ENCODE measurements around the gene GRM1.
"Not testable (repeated sequence)": the region's sequence is repeated elsewhere in the genome, so short reads cannot be mapped to it uniquely, and the experiment has no call there.

The GRM1 gene

DNA sequence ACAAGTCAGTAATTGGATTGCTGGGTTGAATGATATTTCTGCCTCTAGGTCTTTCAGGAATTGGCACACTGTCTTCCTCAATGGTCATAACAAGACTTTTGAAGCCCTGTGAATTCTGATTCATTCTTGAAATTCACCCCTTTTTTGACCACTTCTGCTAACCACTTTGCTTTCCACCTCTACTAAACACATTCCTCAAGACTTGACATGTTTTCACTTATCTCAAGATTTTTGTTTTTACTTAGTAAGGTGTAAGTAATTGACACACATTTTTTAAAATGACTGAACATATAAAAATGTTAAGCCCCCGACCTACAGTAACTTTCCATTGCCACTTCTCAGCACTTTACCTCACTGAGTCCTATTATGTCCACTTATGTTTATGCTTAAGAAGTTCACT is 239.1 kb downstream of the GRM1 start:
- no peak for DNase-seq (ENCODE audit: low read depth in 2 of 3, low spot score in 1 of 3)

DNA sequence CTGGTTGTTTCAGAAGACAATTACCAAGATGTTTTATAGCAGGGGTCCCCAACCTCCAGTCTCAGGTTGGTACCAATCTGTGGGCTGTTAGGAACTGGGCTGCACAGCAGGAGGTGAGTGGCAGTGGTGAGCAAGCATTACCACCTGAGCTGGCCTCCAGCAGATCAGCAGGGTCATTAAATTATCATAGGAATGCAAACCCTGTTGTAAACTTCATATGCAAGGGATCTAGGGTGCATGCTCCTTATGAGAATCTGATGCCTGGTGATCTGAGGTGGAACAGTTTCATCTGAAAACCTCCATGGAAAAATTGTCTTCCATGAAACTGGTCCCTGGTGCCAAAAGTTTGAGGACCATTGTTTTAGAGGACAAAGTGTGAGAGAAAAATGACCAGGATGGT is 240.6 kb downstream of the GRM1 start:
- DNase-seq (ENCODE audit: low read depth in 2 of 3, low spot score in 1 of 3): no peak

DNA sequence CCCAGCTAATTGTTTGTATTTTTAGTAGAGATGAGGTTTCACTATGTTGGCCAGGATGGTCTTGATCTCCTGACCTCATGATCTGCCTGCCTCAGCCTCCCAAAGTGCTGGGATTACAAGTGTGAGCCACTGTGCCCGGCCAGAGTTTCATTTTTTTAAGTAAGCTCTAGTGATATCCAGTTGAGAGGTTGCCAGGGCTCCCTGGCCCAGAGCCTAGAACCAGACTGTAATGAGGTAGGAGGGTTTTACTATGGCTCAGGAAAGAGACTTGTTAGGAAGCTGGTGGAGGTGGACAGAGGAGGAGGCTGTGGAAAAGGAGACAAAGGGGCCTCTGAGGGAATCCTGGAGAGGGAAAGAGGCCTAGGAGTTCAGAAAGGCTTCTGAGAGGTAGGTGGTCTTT is 242.3 kb downstream of the GRM1 start:
- not testable (repeated sequence) for DNase-seq (ENCODE audit: low read depth in 2 of 3, low spot score in 1 of 3)

DNA sequence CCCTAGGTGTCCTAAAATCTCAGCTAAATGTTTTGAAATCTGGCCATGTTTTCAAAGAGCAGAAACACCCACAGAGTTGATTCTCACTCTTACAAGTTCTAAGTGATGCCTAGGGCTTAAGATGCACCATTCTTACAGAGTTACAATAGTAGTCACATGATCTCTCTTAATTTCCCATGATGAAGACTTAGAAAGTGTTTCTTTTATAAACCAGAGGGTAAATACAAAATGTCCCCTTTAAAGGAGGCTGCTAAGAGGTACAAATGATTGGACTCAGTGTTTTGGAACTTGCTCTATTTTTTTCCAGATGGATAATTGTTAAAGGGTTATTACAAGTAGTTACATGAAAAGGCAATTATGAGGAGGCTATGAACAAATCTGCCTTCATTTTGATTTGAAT is 244.6 kb downstream of the GRM1 start:
- no peak for DNase-seq (ENCODE audit: low read depth in 2 of 3, low spot score in 1 of 3)

DNA sequence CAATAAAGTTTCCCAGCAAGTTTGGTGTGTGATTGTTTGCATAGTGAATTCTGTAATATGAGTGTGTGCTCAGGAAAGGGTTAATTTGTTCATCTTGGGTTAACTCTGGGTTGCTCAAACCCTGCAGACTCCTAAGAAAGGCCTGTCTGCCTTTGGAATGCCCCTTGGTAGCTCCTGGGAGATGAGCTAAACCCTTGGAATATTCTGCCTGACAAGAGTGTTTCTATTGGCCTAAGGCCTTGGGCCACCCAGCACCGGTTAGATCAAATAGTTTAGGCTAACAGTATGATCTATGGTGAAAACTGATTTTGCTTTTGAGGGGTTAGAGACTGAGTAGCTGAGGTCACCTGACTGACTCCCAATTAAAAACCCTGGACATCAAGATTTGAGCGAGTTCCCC is 248.3 kb downstream of the GRM1 start:
- no peak for DNase-seq (ENCODE audit: low read depth in 2 of 3, low spot score in 1 of 3)

DNA sequence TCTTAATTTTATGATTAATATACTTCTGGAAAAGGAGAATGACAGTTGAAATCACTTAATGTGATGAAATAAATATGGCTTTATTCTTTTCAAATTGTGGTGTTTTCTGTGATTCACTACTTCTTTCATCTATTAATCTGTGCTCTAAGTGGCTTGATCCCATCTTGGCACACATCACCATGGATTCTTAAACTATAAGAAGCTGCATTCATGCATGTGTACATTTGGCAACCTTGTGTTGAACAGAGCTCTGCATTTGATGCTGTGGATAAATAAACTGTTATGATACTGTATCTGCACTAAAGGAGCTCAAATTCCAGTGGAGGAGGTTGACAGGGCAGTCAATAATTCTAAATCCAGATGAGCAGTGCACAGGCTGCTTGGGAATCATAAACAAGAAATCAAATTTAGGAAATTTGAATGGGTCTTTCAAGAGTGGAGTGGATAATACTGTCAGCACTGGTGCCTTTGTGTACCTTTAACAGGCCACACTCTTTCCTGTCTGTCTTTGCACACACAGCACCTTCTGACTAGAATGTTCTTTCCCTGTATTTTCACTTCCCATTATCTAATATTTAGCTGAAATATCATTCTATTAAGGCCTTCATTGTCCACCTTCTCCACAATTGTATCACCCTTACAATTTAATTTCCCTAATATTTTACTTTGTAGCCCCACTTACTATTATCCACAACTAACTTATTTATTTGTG is 252.9 kb downstream of the GRM1 start:
- no peak for DNase-seq (ENCODE audit: low read depth in 2 of 3, low spot score in 1 of 3)

DNA sequence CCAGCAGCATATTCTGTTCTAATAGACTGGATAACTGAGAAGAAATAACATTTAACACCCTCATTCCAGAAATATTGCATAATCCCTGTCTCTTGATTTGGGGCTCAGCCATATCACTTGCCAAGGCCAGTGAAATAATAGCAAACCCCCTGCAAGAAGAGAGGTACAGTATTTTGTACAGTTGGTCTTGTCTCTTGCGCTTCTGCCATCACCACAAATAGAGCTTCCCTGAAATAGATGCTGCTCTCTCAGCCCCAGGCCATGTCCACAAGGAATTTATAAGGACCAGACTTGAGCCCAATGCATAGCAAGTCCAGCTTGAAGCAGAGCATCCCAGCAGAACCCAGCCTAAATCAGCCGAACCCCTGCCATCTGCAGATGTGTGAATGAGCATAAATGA is 254.0 kb downstream of the GRM1 start:
- DNase-seq (ENCODE audit: low read depth in 2 of 3, low spot score in 1 of 3): no peak

DNA sequence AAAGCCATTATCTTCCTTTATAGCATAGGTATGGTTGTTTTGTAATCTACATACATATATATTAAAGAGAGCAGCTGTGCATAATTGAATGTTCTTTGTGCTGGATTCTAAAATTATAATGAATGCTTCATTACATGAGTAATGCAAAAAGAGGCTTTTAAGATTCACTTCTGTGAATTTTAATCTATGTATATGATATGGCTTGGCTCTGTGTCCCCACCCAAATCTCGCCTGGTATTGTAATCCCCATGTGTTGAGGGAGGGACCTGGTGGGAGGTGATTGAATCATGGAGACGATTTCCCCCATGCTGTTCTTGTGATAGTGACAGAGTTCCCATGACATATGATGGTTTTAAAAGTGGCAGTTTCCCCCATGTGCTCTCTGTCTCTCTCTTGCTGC is 255.4 kb downstream of the GRM1 start:
- no peak for DNase-seq (ENCODE audit: low read depth in 2 of 3, low spot score in 1 of 3)

DNA sequence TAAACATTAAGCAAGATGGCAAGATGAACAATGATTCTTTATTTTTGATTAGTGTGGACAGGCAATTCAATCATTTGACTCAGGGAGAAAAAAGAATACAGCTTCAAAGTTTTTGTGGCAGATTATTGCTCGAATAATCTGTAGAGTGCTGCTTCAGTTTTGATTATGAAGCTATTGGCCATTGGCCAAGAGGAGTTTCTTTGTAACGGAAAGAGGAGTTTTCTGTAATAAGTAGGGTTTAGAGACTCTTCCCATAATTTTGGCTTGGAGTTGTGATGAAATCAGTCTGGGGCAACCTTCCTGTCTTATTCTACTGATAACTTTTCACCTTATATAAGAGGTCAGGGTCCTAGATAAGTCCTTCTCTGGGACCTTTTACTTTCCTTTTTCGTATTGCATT is 258.1 kb downstream of the GRM1 start:
- DNase-seq (ENCODE audit: low read depth in 2 of 3, low spot score in 1 of 3): no peak

DNA sequence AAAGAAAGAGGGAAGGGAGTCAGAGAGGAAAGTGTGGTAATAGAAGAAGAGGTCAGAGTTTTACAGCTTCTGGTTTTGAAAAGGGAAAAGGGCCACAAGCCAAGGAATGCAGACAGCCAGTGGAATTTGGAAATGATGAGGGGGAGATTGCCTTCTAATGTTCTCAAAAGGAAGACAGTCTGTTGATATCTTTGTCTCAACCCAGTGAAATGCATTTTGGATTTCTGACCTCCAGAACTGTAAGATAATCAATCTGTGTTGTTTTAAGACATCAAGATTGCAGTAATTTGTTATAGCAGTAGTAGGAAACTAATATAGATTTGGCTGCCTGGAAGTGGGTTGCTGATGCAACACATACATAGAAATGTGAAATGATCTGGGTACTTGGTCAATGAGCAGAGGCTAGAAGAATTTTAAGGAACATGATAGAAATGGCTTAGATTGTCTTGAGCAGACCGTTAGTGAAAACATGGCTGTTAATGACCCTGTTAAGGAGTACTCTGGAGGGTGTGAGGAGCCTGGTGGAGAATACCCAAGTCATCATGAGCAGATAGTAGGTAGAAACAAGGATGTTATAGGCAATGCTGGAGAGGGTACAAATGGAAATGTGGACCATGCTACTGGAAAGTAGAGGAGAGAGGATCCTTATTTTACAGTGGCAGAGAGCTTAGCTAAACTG is 259.0 kb downstream of the GRM1 start:
- no peak for DNase-seq (ENCODE audit: low read depth in 2 of 3, low spot score in 1 of 3)

DNA sequence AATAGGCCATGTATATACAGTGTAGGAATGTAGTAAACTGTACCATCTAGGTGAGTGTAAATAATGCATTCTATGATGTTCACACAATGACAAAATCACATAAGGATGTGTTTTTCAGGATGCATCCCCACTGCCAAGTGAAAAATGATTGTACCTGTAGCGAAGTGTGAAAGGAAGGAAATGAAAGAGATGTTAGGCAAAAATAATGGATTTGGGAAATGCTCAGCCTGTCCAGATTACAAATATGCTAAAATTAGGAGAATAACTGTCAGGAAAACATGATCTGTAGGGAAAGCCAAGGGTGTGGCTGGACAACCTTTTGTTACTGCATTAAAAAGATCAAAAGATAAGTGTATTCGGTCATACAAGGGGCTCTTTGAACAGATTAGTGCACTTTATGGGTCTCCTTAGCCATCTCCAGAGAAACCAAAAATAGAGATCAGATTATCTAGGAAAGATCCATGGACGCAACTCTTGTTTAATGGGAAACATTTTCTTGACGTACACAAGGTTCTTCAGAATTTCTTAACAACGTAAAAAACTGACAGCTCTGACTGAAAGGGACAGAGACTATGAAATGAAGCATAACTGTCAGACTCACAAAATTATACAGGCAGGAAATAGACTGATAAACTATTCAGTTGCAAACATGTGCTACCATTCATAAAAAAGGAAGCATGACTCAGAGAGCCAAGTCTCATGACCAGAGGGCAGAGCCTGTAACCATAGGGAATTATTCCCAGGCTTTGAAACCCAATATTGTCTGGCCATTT is 261.1 kb downstream of the GRM1 start:
- no peak for DNase-seq (ENCODE audit: low read depth in 2 of 3, low spot score in 1 of 3)

DNA sequence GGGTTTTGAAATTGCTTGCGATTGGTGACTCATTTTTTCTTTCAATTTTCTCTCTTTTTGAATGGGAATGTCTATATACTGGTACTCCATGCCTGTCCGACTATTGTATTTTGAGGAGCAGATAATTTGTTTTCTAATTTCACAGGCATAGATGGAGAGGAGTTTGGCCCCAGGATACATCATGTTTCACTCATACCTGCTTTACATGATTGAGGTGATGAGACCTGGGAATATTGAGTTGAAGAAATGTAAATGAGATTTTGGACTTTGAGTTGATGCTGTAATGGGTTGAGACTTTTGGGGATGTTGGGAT is 261.7 kb downstream of the GRM1 start:
- no peak for DNase-seq (ENCODE audit: low read depth in 2 of 3, low spot score in 1 of 3)

DNA sequence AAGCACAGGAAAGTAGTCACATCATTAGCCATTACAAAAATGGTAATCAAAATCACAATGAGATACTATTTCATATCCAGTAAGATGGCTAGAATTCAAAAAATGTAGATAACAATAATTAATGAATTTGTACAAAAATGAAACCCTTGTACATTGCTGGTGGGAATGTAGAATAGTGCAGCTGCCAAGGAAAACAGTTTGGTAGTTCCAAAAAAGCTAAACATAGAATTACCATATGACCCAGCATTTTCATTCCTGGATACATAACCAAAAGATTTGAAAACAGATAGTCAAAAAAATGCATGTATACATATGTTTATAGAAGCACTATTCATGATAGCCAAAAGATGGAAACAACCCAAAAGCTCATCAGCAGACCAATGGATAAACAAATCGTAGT is 263.6 kb downstream of the GRM1 start:
- DNase-seq (ENCODE audit: low read depth in 2 of 3, low spot score in 1 of 3): no peak

DNA sequence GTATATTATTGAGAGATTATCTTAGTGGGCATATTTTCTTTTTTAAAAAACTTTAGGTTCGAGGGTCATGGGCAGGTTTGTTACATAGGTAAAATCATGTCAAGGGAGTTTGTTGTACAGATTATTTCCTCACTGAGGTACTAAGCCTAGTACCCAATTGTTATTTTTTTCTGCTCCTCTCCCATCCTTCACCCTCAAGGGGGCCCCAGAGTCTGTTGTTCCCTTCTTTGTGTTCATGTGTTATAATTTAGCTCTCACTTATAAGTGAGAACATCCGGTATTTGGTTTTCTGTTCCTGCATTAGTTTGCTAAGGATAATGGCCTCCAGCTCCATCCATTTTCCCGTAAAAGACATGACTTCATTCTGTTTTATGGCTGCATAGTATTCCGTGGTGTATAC is 266.8 kb downstream of the GRM1 start:
- DNase-seq (ENCODE audit: low read depth in 2 of 3, low spot score in 1 of 3): no peak

DNA sequence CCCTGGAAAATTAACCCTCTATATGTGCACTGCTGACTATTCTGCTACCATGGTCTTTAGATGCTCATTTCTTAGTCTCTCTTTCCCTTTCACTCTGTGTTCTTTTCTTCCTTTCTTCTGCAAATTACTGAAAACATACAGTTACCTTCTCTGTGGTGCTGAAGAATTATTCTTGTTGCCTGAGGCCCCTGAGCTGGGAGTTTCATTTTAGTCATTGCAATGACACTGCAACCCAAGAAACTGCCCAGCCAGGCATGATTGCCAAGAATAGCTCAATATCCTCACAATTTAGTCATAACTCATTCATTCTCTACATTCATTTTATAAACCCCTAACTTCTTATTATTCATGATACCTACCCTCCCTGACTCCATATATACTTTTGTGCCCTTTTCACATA is 269.0 kb downstream of the GRM1 start:
- DNase-seq (ENCODE audit: low read depth in 2 of 3, low spot score in 1 of 3): no peak

DNA sequence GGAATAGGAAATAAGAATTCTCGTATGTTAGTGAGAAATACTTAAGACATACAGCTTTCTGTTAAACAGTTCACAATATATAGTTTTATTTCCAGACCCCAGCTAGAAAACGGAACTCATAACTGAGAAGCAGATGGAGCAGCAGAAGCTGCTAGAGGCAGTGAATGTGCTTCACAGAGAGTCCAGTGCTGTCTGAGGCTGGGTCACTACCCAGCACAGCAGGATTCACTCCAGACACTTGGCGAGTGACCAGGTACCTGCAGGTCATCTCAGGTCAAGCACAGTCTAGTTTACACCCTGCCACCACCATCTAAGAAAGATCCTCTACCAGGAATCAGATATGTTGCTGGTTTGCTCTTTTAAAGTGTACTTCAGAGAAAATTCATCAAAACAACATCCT is 271.7 kb downstream of the GRM1 start:
- no peak for DNase-seq (ENCODE audit: low read depth in 2 of 3, low spot score in 1 of 3)

DNA sequence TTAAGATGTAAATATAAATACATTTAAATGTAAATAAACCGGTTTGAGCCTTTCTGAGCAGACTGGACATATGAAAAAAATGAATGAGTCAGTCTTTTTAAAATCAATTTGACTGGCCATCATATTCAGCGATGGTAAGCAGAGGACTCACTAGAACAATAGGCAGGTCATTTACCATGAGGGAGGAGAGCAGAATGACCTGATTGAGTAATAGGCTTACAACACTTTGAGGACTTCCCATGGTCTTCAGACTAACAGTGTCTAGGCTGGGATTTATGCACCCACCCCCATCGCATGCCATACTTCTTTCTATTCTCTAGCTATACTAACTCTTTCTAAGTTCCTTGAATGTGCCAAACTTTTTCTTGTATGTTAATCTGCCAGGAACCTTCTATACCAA is 272.9 kb downstream of the GRM1 start:
- DNase-seq (ENCODE audit: low read depth in 2 of 3, low spot score in 1 of 3): no peak

DNA sequence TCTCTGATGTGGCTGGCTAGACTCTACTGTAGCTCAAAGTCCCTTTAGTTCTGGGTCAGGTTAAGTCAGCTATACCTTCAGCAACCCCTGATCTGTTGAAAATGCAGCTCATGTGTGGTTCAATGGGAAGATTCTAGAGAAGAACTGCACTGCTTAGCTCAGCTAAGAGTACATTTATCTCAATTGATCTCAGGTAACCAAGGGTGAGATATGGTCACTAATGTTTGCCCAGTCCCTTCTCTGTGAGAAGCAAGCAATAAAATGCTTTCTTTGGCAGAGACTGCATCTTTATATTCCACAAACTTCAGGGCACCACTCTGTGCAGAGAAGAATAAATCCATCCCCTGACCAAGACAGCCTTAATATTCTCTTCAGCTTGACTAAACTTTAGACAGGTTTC is 274.1 kb downstream of the GRM1 start:
- DNase-seq (ENCODE audit: low read depth in 2 of 3, low spot score in 1 of 3): no peak

DNA sequence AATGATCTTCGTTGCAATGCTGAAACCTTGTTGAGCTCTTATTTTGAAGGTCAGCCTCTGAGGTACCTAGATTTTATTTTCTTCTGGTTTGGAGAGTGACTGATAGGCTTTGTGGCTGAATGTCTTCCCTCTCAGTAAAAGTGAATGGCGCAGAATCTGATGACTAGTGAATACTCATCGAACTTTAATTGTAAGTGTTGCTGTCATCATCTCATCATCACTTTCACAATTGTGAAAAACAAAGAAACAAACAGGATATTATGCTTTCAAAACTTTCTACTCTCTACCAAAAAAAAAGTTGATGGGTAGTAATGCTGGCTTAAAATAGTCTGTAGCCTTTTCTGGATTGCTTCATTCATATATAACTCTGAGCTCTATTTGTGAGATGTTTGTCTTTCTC is 275.3 kb downstream of the GRM1 start:
- no peak for DNase-seq (ENCODE audit: low read depth in 2 of 3, low spot score in 1 of 3)

DNA sequence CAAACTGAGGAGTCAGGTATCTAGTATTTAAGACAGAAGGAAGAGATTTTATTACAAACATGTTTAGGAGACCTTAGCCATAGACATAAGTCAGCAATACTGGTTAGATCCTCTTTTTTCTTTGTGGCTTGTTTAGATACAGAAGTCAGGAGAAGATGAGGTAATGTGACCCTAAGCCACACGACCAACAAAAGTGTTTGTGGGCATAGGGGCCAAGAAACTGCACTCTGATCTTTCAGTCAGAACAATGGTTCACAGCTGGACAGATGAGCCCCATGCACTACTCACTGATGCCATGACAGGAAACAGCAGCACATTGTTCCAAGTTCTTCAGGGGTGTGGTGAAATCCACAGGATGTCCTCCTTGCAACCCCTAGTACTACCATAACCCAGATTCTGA is 276.2 kb downstream of the GRM1 start:
- no peak for DNase-seq (ENCODE audit: low read depth in 2 of 3, low spot score in 1 of 3)

DNA sequence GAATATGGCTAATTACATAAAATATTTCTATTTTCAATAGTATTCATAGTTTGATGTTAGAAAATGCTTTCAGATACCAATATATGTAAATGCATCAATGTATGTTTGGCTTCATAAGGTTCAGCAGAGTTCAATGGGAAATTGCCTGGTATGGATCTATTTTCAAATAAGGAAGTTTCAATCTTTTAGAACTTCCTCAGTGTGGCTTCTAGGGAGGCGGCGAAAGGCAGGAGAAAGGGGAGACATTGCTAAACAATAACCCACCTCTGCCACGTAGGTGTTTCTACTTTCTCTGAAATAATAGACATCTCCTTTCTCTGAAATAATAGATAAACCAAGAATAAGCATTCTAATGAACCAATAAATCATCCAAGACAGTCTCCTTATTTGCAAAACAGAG is 277.1 kb downstream of the GRM1 start:
- no peak for DNase-seq (ENCODE audit: low read depth in 2 of 3, low spot score in 1 of 3)

DNA sequence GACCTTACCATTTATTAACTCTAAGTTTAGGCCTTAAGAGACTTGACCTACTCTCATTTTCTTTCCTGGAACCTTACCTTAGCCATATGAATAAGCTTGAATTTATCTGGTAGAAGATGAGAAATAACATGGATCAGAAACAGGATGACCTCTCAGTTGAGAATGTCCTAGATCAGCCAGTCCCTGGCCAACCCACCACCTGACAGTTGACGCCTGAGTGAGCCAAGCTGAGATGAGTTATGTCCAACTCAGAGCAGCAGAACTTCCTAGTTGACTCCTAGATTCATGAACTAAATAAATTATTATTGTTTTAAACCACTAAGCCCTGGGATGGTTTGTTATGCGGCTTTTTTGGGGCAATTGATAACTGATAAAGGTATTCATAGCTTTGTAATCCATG is 281.8 kb downstream of the GRM1 start:
- no peak for DNase-seq (ENCODE audit: low read depth in 2 of 3, low spot score in 1 of 3)

DNA sequence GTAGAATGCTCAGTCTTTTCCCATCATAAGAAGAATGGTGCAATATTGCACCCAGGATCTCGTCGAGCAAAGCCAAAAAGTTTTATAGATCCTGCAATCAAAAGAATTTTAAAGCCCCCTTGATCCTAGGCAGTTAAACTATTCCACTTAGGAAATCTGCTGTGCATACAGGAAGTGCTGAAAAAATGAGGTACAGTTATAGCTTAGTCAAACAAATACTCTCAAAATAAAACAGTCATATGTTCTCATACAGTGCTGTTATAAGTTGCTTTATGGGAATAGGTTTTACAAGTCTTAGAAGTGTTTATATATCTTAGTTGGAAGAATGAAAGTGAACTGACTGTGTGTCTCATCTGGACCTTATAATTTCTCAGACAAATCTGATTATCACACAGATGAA is 282.2 kb downstream of the GRM1 start:
- no peak for DNase-seq (ENCODE audit: low read depth in 2 of 3, low spot score in 1 of 3)
